ENCODE measurements around the gene LAYN. TPM values are rescaled to one million over a fixed set of nuclear protein-coding genes. Genes with fewer than 3 reads are reported as not detected.

Gene LAYN
- polyA plus RNA-seq, 1 of the 3 experiments (the other 2 are of a cell fraction), result 366 TPM

DNA sequence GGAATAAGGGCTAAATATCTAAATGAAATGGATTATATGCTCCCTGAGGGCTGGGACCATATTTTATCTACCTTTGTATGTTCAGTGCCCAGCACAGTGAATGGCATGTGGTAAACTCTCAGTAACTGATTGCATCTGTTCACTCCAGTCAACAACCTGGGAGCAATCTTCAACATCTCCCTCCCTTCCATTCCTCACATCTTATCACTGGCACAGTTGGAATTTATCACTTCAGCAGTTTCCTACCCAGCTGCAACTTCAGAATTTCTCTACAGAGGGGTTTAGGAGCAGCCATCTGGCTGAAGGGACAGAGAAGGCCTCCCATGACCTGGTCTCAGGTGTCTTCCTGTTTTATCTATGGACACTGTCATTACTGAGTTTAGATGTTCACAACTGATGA lies 52.0 kb downstream of the LAYN start:
- Histone ChIP-seq H3K9me3 (peaks cover 5% of the 10 kb centered on the region; the same call in 1 of the 2 replicates), H2AFZ (ENCODE audit: low read depth) (no peak overlapping the region), H3K36me3 (replicated peaks in 1 of 2; ENCODE audit: control insufficient read depth in 1 of 2, insufficient read depth in 2 of 2, low read length in 1 of 2) (peaks cover 0 to 9% of the 10 kb centered on the region in 2 experiments), H3F3A (replicated peaks; ENCODE audit: insufficient read depth) (peaks cover 5% of the 10 kb centered on the region), H3K9me2 (no peaks in the 10 kb centered on the region), H4K20me1 (ENCODE audit: insufficient read depth) (no peaks in the 10 kb centered on the region), H3K27me3 (ENCODE audit: insufficient read depth) (no peaks in the 10 kb centered on the region), H3K4me3 (ENCODE audit: low read depth in 2 of 2, low read length in 1 of 2) (no peak overlapping the region), H3K79me2 (ENCODE audit: insufficient read depth) (no peaks in the 10 kb centered on the region), H3K4me1 (ENCODE audit: control insufficient read depth in 1 of 2, insufficient read depth in 2 of 2, low read depth in 1 of 2, low read length in 1 of 2) (peaks cover 4 to 5% of the 10 kb centered on the region in 2 experiments; a peak in 3 of 4 replicates), H3K4me2 (no peak overlapping the region), H3K9ac (no peak overlapping the region), H3K27ac (ENCODE audit: low read depth in 2 of 2, low read length in 1 of 2) (no peak overlapping the region)
- no peak for DNase-seq
- CTCF ChIA-PET, result interaction anchor here (1.2 to 7.0 kb wide), 4 partner anchors 9 to 249 kb away, joined by 3 to 39 read pairs (median 6); partner anchors contain the start of gene SIK2
- POLR2A ChIA-PET, result no interaction called here
- TF ChIP-seq NRF1 (IDR thresholded peaks at IDR 0.05; ENCODE audit: low read depth, low read length) (no peak), FOSL2 (IDR thresholded peaks at IDR 0.05; ENCODE audit: borderline replicate concordance, low read depth) (no peak), EP300 (IDR thresholded peaks at IDR 0.05; ENCODE audit: borderline replicate concordance in 1 of 2, low read depth in 1 of 2, low read length in 1 of 2) (no peak), GATA2 (CRISPR knock-in tag; IDR thresholded peaks at IDR 0.05) (no peak), NFIC (IDR thresholded peaks at IDR 0.05; ENCODE audit: borderline replicate concordance) (no peak)
- TF ChIP-seq, protein P1, sequence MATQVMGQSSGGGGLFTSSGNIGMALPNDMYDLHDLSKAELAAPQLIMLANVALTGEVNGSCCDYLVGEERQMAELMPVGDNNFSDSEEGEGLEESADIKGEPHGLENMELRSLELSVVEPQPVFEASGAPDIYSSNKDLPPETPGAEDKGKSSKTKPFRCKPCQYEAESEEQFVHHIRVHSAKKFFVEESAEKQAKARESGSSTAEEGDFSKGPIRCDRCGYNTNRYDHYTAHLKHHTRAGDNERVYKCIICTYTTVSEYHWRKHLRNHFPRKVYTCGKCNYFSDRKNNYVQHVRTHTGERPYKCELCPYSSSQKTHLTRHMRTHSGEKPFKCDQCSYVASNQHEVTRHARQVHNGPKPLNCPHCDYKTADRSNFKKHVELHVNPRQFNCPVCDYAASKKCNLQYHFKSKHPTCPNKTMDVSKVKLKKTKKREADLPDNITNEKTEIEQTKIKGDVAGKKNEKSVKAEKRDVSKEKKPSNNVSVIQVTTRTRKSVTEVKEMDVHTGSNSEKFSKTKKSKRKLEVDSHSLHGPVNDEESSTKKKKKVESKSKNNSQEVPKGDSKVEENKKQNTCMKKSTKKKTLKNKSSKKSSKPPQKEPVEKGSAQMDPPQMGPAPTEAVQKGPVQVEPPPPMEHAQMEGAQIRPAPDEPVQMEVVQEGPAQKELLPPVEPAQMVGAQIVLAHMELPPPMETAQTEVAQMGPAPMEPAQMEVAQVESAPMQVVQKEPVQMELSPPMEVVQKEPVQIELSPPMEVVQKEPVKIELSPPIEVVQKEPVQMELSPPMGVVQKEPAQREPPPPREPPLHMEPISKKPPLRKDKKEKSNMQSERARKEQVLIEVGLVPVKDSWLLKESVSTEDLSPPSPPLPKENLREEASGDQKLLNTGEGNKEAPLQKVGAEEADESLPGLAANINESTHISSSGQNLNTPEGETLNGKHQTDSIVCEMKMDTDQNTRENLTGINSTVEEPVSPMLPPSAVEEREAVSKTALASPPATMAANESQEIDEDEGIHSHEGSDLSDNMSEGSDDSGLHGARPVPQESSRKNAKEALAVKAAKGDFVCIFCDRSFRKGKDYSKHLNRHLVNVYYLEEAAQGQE (IDR thresholded peaks at IDR 0.05; ENCODE audit: low read depth, low read length), result no peak

DNA sequence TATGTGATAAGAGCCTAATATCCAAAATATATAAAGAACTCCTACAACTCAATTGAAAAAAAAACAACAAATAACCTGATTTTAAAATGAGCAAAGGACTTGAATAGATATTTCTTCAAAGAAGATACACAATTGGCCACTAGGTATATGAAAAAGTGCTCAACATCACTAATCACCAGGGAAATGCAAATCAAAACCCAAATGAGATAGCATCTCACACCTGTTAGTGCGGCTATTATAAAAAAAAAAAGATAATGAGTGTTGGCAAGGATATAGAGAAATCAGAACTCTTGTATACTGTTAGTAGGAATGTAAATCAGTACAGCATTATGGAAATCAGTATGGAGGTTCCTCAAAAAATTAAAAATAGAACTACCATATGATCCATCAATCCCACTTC lies 55.8 kb downstream of the LAYN start:
- H3K36me3 ChIP-seq (replicated peaks in 1 of 2; ENCODE audit: control insufficient read depth in 1 of 2, insufficient read depth in 2 of 2, low read length in 1 of 2), result peaks cover 0 to 9% of the 10 kb centered on the region in 2 experiments
- peaks cover 5% of the 10 kb centered on the region; the same call in 1 of the 2 replicates for H3K9me3 ChIP-seq
- WGBS (ENCODE audit: low lambda C conversion rate), result 85% methylated on average over 1 of the region's 1 CpG
- H3F3A ChIP-seq (replicated peaks; ENCODE audit: insufficient read depth), result peaks cover 6% of the 10 kb centered on the region
- no peaks in the 10 kb centered on the region for H3K27me3 ChIP-seq (ENCODE audit: insufficient read depth)
- H3K9ac ChIP-seq, result no peak overlapping the region
- H3K79me2 ChIP-seq (ENCODE audit: insufficient read depth), result no peaks in the 10 kb centered on the region
- no peak overlapping the region for H2AFZ ChIP-seq (ENCODE audit: low read depth)
- H3K9me2 ChIP-seq, result no peaks in the 10 kb centered on the region
- H3K27ac ChIP-seq (ENCODE audit: low read depth in 2 of 2, low read length in 1 of 2), result no peak overlapping the region
- POLR2A ChIA-PET, result no interaction called here
- no peak overlapping the region for H3K4me3 ChIP-seq (ENCODE audit: low read depth in 2 of 2, low read length in 1 of 2)
- no peak for DNase-seq
- CTCF ChIA-PET, result interaction anchor here (0.9 to 7.0 kb wide), 4 partner anchors 173 to 245 kb away, joined by 3 to 39 read pairs (median 14); no protein-coding TSS in a partner anchor
- H4K20me1 ChIP-seq (ENCODE audit: insufficient read depth), result no peaks in the 10 kb centered on the region
- peaks cover under 1 to 1% of the 10 kb centered on the region in 2 experiments; a peak in 2 of 4 replicates for H3K4me1 ChIP-seq (ENCODE audit: control insufficient read depth in 1 of 2, insufficient read depth in 2 of 2, low read depth in 1 of 2, low read length in 1 of 2)
- no peak overlapping the region for H3K4me2 ChIP-seq
- TF ChIP-seq POLR2AphosphoS5 (IDR thresholded peaks at IDR 0.05; ENCODE audit: low read depth, low read length), result no peak
- no peak for TF ChIP-seq GABPA (IDR thresholded peaks at IDR 0.05; ENCODE audit: low read depth)
- TF ChIP-seq RAD21 (IDR thresholded peaks at IDR 0.05; ENCODE audit: low read length), result no peak
- TF ChIP-seq, protein P1 (IDR thresholded peaks at IDR 0.05; ENCODE audit: low read depth, low read length), result no peak
- TF ChIP-seq MEF2A (IDR thresholded peaks at IDR 0.05; ENCODE audit: borderline replicate concordance, low read depth), result no peak
- TF ChIP-seq NRF1 (IDR thresholded peaks at IDR 0.05; ENCODE audit: low read depth, low read length), result no peak
- TF ChIP-seq, protein P2, sequence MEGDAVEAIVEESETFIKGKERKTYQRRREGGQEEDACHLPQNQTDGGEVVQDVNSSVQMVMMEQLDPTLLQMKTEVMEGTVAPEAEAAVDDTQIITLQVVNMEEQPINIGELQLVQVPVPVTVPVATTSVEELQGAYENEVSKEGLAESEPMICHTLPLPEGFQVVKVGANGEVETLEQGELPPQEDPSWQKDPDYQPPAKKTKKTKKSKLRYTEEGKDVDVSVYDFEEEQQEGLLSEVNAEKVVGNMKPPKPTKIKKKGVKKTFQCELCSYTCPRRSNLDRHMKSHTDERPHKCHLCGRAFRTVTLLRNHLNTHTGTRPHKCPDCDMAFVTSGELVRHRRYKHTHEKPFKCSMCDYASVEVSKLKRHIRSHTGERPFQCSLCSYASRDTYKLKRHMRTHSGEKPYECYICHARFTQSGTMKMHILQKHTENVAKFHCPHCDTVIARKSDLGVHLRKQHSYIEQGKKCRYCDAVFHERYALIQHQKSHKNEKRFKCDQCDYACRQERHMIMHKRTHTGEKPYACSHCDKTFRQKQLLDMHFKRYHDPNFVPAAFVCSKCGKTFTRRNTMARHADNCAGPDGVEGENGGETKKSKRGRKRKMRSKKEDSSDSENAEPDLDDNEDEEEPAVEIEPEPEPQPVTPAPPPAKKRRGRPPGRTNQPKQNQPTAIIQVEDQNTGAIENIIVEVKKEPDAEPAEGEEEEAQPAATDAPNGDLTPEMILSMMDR (IDR thresholded peaks at IDR 0.05), result no peak
- no peak for TF ChIP-seq TCF12 (IDR thresholded peaks at IDR 0.05)
- TF ChIP-seq, protein P3, sequence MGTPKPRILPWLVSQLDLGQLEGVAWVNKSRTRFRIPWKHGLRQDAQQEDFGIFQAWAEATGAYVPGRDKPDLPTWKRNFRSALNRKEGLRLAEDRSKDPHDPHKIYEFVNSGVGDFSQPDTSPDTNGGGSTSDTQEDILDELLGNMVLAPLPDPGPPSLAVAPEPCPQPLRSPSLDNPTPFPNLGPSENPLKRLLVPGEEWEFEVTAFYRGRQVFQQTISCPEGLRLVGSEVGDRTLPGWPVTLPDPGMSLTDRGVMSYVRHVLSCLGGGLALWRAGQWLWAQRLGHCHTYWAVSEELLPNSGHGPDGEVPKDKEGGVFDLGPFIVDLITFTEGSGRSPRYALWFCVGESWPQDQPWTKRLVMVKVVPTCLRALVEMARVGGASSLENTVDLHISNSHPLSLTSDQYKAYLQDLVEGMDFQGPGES (IDR thresholded peaks at IDR 0.05; ENCODE audit: low read depth, low read length), result no peak
- TF ChIP-seq, protein P4, sequence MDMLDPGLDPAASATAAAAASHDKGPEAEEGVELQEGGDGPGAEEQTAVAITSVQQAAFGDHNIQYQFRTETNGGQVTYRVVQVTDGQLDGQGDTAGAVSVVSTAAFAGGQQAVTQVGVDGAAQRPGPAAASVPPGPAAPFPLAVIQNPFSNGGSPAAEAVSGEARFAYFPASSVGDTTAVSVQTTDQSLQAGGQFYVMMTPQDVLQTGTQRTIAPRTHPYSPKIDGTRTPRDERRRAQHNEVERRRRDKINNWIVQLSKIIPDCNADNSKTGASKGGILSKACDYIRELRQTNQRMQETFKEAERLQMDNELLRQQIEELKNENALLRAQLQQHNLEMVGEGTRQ (IDR thresholded peaks at IDR 0.05; ENCODE audit: borderline replicate concordance, low read depth, low read length), result no peak
- no peak for TF ChIP-seq TEAD4 (IDR thresholded peaks at IDR 0.05; ENCODE audit: borderline replicate concordance, insufficient read depth)
- TF ChIP-seq EP300 (IDR thresholded peaks at IDR 0.05; ENCODE audit: borderline replicate concordance in 1 of 2, low read depth in 1 of 2, low read length in 1 of 2), result no peak
